Astrocyte (in vitro differentiated cells and primary cell): ENCODE measurements around the gene GID4. TPM values are rescaled to one million over a fixed set of nuclear protein-coding genes. Genes with fewer than 3 reads are reported as not detected.

Experiments used
- DNase-seq: peaks from one replicate; pipeline ENCODE4 v3.0.0-alpha.2; 2010; ENCODE audit warnings: low read depth
- FAIRE-seq: peaks from 2 replicates; lab custom pipeline; 2011; peaks lifted over from hg19 to GRCh38; lab: Jason Lieb, UNC
- H2AFZ ChIP-seq: 2 replicates; pipeline ENCODE4 v1.6.0; 2012; ENCODE audit warnings: low read depth, low read length, inconsistent platforms
- H3K27ac ChIP-seq: 2 replicates; pipeline ENCODE4 v1.5.1; 2011; ENCODE audit warnings: low read depth, low read length, inconsistent platforms
- H3K27me3 ChIP-seq: 2 replicates; pipeline ENCODE4 v1.6.0; 2011; ENCODE audit warnings: low read length, inconsistent platforms; ENCODE audit not compliant: insufficient read depth
- H3K36me3 ChIP-seq: 2 replicates; pipeline ENCODE4 v1.5.1; 2011; ENCODE audit warnings: low read length, inconsistent platforms; ENCODE audit not compliant: insufficient read depth
- H3K4me1 ChIP-seq: 2 replicates; pipeline ENCODE4 v1.5.1; 2011; ENCODE audit warnings: low read length, inconsistent platforms; ENCODE audit not compliant: insufficient read depth
- H3K4me2 ChIP-seq: 2 replicates; pipeline ENCODE4 v1.6.0; 2012; ENCODE audit warnings: low read length, inconsistent platforms
- H3K4me3 ChIP-seq: 2 replicates; pipeline ENCODE4 v1.5.1; 2011; ENCODE audit warnings: low read depth, mild to moderate bottlenecking, low read length, inconsistent platforms; ENCODE audit not compliant: insufficient read depth
- H3K79me2 ChIP-seq: 2 replicates; pipeline ENCODE4 v1.6.0; 2012; ENCODE audit warnings: mild to moderate bottlenecking, low read length, inconsistent platforms; ENCODE audit not compliant: insufficient read depth
- H3K9ac ChIP-seq: 2 replicates; pipeline ENCODE4 v1.6.0; 2012; ENCODE audit warnings: mild to moderate bottlenecking, low read length, inconsistent platforms
- H3K9me3 ChIP-seq: 2 replicates; pipeline ENCODE4 v1.5.1; 2012; ENCODE audit warnings: low read depth, mild to moderate bottlenecking, low read length, inconsistent platforms; ENCODE audit not compliant: insufficient read depth
- H4K20me1 ChIP-seq: 2 replicates; pipeline ENCODE4 v1.6.0; 2012; ENCODE audit warnings: low read length, inconsistent platforms; ENCODE audit not compliant: insufficient read depth
- H3K27ac Mint-ChIP-seq: one replicate; pipeline ENCODE4 v1.8.0; 2021; ENCODE audit warnings: mild to moderate bottlenecking, mixed read lengths; ENCODE audit not compliant: unreplicated experiment
- H3K27me3 Mint-ChIP-seq: one replicate; pipeline ENCODE4 v1.8.0; 2021; ENCODE audit warnings: low read depth, mixed read lengths; ENCODE audit not compliant: unreplicated experiment
- H3K36me3 Mint-ChIP-seq: one replicate; pipeline ENCODE4 v1.8.0; 2021; ENCODE audit warnings: low read depth, mixed read lengths; ENCODE audit not compliant: unreplicated experiment
- H3K4me1 Mint-ChIP-seq: one replicate; pipeline ENCODE4 v1.8.0; 2021; ENCODE audit warnings: low read depth, mixed read lengths; ENCODE audit not compliant: unreplicated experiment
- H3K4me3 Mint-ChIP-seq: one replicate; pipeline ENCODE4 v1.8.0; 2021; ENCODE audit warnings: mild to moderate bottlenecking, moderate library complexity, mixed read lengths; ENCODE audit not compliant: unreplicated experiment
- H3K9me3 Mint-ChIP-seq: one replicate; pipeline ENCODE4 v1.8.0; 2021; ENCODE audit warnings: mild to moderate bottlenecking, mixed read lengths; ENCODE audit not compliant: unreplicated experiment
- EZH2 ChIP-seq: IDR thresholded peaks from 2 replicates; pipeline ENCODE4 v1.6.1; 2012; ENCODE audit warnings: mild to moderate bottlenecking, low read length, inconsistent platforms; ENCODE audit not compliant: insufficient read depth
- total RNA-seq: library from RNA; stranded (reverse); gene quantifications from 2 replicates; pipeline ENCODE4 v1.2.1, GENCODE V29; 2021
- TF ChIP-seq, protein P1 (sequence below): IDR thresholded peaks from 2 replicates; pipeline ENCODE4 v1.5.1; 2011; ENCODE audit warnings: low read depth, mild to moderate bottlenecking, inconsistent platforms, low read length, moderate library complexity; ENCODE audit not compliant: insufficient read depth

GID4 gene
- total RNA-seq, 1 donor from 2014 or later = 9.9 TPM

DNA sequence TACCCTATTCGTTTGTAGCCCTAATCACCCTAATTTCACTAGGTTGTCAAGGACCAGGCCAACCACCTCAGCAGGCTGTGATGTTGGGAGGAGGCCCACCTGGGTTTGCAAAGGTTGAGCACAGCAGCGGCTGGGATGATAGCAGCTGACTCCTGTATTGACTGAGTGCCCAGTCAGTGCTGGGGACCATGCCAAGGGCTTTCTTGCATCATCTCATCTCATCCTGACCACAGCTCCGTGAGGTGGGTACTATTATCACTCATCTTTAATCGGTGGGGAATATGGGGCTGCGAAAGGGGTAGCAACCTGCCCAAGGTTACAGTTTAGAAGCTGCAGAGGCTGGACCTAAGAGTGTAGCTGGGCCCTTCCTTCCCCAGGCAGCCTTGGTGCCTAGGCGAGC, 11.9 kb upstream of the GID4 start:
- H3K4me1 Mint-ChIP-seq = peaks cover 17% of the 10 kb centered on the region
- DNase-seq = no peak
- no peaks in the 10 kb centered on the region for H3K9me3 Mint-ChIP-seq
- H2AFZ ChIP-seq = no peak overlapping the region
- H3K9ac ChIP-seq = no peak overlapping the region
- H3K79me2 ChIP-seq = no peaks in the 10 kb centered on the region
- peaks cover 18% of the 10 kb centered on the region for H3K36me3 Mint-ChIP-seq
- H3K27me3 ChIP-seq = no peaks in the 10 kb centered on the region
- no peaks in the 10 kb centered on the region for H3K27me3 Mint-ChIP-seq
- no peak overlapping the region for H3K27ac ChIP-seq
- H3K4me3 Mint-ChIP-seq = no peak overlapping the region
- H3K4me3 ChIP-seq = no peak overlapping the region
- H3K4me2 ChIP-seq = no peak overlapping the region
- H3K9me3 ChIP-seq = no peaks in the 10 kb centered on the region
- H3K36me3 ChIP-seq = no peaks in the 10 kb centered on the region
- H4K20me1 ChIP-seq = peaks cover 4% of the 10 kb centered on the region
- H3K27ac Mint-ChIP-seq = no peak overlapping the region
- TF ChIP-seq EZH2 = no peak
- TF ChIP-seq, protein P1, sequence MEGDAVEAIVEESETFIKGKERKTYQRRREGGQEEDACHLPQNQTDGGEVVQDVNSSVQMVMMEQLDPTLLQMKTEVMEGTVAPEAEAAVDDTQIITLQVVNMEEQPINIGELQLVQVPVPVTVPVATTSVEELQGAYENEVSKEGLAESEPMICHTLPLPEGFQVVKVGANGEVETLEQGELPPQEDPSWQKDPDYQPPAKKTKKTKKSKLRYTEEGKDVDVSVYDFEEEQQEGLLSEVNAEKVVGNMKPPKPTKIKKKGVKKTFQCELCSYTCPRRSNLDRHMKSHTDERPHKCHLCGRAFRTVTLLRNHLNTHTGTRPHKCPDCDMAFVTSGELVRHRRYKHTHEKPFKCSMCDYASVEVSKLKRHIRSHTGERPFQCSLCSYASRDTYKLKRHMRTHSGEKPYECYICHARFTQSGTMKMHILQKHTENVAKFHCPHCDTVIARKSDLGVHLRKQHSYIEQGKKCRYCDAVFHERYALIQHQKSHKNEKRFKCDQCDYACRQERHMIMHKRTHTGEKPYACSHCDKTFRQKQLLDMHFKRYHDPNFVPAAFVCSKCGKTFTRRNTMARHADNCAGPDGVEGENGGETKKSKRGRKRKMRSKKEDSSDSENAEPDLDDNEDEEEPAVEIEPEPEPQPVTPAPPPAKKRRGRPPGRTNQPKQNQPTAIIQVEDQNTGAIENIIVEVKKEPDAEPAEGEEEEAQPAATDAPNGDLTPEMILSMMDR = no peak
- peaks cover 19% of the 10 kb centered on the region for H3K4me1 ChIP-seq
- FAIRE-seq = no peak

DNA sequence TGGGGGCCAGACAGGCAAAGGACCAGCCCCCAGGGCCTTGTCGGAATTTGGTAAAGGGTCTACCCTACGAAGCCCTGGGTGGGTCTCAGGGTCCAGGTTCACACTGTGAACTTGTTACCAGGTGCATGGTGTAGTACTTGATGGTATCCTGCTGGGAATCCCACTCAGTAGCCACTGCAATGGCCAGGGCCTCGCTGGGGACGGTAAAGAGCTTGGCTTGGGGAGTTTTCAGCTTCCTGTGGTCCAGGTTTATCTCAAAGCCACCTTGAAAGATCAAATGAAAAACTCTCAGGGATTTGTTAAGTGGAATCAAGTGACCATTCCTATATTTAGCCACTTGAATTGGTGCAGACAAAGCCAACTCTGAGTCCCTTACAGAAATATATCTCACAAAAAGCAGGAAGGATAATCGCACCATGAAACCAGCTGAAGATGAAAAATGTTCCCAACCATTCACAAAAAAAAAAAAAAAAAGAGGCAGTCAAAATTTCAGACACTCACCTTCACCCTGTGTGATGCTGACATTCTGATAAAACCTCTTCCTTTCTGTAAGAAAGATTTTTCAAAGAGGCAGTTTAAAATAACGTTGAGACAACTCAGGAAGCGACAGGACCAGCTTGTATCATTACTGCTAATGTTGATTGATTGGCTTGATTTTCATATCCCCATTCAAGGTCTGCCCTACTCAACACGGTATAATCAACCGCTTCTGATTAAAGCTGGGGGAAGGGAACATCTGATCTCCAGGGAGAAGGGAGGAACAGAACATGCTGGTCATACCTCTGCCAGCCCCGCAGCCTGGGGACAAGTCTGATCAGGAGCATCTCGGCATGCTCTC, 10.9 kb upstream of the GID4 start:
- Histone ChIP-seq H3K4me2 (no peak overlapping the region), H3K27me3 (no peaks in the 10 kb centered on the region), H3K4me1 (peaks cover 21% of the 10 kb centered on the region), H3K9ac (no peak overlapping the region), H3K27ac (no peak overlapping the region), H3K4me3 (no peak overlapping the region), H3K36me3 (no peaks in the 10 kb centered on the region), H3K79me2 (peaks cover 7% of the 10 kb centered on the region), H3K9me3 (no peaks in the 10 kb centered on the region), H2AFZ (no peak overlapping the region), H4K20me1 (peaks cover 4% of the 10 kb centered on the region)
- peaks cover 18% of the 10 kb centered on the region for H3K36me3 Mint-ChIP-seq
- H3K9me3 Mint-ChIP-seq = no peaks in the 10 kb centered on the region
- peaks cover 19% of the 10 kb centered on the region for H3K4me1 Mint-ChIP-seq
- no peaks in the 10 kb centered on the region for H3K27me3 Mint-ChIP-seq
- TF ChIP-seq, protein P1 = no peak
- TF ChIP-seq EZH2 = no peak
- FAIRE-seq (no peak), DNase-seq (no peak)
- no peak overlapping the region for H3K4me3 Mint-ChIP-seq
- no peak overlapping the region for H3K27ac Mint-ChIP-seq
